ENCODE measurements around the gene PLA2G4C. TPM values are rescaled to one million over a fixed set of nuclear protein-coding genes. Genes with fewer than 3 reads are reported as not detected.

The PLA2G4C gene
- total RNA-seq, 1 donor from 2014 or later = 11.5 TPM

Other genes with a start within 250 kb of the PLA2G4C start
- gene SULT2A1, start 224.5 kb downstream of the PLA2G4C start, total RNA-seq = 0.75 TPM
- not detected for gene BSPH1, start 118.6 kb downstream of the PLA2G4C start, total RNA-seq
- gene ELSPBP1, start 116.2 kb downstream of the PLA2G4C start, total RNA-seq = not detected
- not detected for gene CABP5, start 66.7 kb downstream of the PLA2G4C start, total RNA-seq
- 25.5 TPM for gene LIG1, start 59.5 kb upstream of the PLA2G4C start, total RNA-seq
- 5.2 TPM for gene ZSWIM9, start 59.9 kb upstream of the PLA2G4C start, total RNA-seq
- 47.3 TPM for gene CARD8, start 145.1 kb upstream of the PLA2G4C start, total RNA-seq
- 0.44 TPM for gene ZNF114, start 159.3 kb upstream of the PLA2G4C start, total RNA-seq
- gene EMP3, start 214.7 kb upstream of the PLA2G4C start, total RNA-seq = 31.6 TPM